Kidney epithelial cell (primary cell): Measurements from ENCODE around the gene UBN1. TPM values are rescaled to one million over a fixed set of nuclear protein-coding genes. Genes with fewer than 3 reads are reported as not detected.

Experiments
- DNase-seq: peaks from one replicate; pipeline ENCODE4 v3.0.0-alpha.2; 2010; ENCODE audit warnings: low read depth
- H3K27me3 ChIP-seq: 2 replicates; pipeline ENCODE4 v1.6.0; 2011; ENCODE audit warnings: low read length; ENCODE audit not compliant: control insufficient read depth, insufficient read depth
- H3K36me3 ChIP-seq: 2 replicates; pipeline ENCODE4 v1.5.1; 2011; ENCODE audit warnings: low read length; ENCODE audit not compliant: control insufficient read depth, insufficient read depth
- H3K4me3 ChIP-seq: 2 replicates; pipeline ENCODE4 v1.5.1; 2011; ENCODE audit warnings: low read depth, mild to moderate bottlenecking, control low read depth, low read length
- CTCF ChIP-seq: IDR thresholded peaks from 2 replicates; pipeline ENCODE4 v1.5.1; 2011; ENCODE audit warnings: mild to moderate bottlenecking, moderate library complexity, low read length, control low read depth, inconsistent platforms; ENCODE audit not compliant: insufficient read depth, poor library complexity, severe bottlenecking
- total RNA-seq: library from RNA; depleted of rRNA; stranded (reverse); fragments of >200 nt; gene quantifications from 2 replicates; pipeline ENCODE4 v1.2.3, GENCODE V29; 2015

The UBN1 gene
- total RNA-seq, 1 donor from 2014 or later = 33.3 TPM

DNA sequence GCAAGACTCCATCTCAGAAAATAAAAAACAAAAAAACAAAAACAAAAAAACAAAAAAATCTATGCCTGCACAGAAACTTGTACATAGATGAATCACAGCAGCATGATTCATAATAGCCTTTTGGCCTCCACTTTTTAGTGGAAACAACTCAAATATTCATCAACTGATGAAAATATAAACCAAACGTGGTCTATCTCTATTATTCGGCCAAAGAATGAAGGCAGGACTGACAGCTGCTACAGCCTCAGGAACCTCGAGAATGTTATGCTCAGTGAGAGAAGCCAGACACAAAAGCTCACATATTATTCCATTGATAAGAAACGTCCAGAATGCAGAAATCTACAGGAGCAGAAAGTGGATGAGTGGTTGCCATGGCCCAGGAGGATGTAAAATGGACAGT lies 69.8 kb downstream of the UBN1 start:
- Histone ChIP-seq H3K27me3 (no peaks in the 10 kb centered on the region), H3K4me3 (no peak overlapping the region), H3K36me3 (no peaks in the 10 kb centered on the region)
- no peak for TF ChIP-seq CTCF
- no peak for DNase-seq

DNA sequence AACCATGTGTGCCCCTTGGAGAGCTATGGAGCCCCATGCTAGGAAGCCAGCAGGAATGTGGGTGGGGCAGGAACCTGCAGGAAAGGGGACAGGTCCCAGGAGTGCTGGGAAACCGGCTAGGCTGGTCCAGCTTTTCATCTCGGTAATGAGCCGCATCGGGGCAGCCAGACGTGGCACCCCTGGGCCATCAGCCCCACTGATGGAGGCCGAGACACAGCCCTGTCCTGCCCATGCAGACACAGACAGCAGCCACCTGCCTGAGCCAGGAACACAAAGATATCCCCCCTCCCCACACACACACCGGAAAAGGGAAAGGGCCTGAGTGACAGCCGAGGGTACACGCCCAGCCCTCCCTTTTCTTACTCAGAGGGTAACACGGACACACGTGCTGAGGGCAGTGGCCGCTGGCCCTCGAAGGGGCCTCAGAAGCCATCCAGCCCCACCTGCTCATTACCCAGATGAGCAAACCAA lies 71.5 kb downstream of the UBN1 start:
- DNase-seq = no peak
- H3K27me3 ChIP-seq = no peaks in the 10 kb centered on the region
- H3K36me3 ChIP-seq = no peaks in the 10 kb centered on the region
- H3K4me3 ChIP-seq = no peak overlapping the region
- TF ChIP-seq CTCF = no peak

- DNase-seq = no peak
- Histone ChIP-seq H3K4me3 (no peak overlapping the region), H3K27me3 (no peaks in the 10 kb centered on the region), H3K36me3 (no peaks in the 10 kb centered on the region)
- no peak for TF ChIP-seq CTCF
These were observed 73.5 kb downstream of the UBN1 start for GRCh38 chr16:4920826-4921225.

GRCh38 chr16:4922721-4923342 lies 75.6 kb downstream of the UBN1 start:
- no peak for TF ChIP-seq CTCF
- H3K4me3 ChIP-seq = no peak overlapping the region
- H3K27me3 ChIP-seq = no peaks in the 10 kb centered on the region
- H3K36me3 ChIP-seq = no peaks in the 10 kb centered on the region
- no peak for DNase-seq

GRCh38 chr16:4923853-4924252 lies 76.6 kb downstream of the UBN1 start:
- Histone ChIP-seq H3K4me3 (no peak overlapping the region), H3K27me3 (no peaks in the 10 kb centered on the region), H3K36me3 (no peaks in the 10 kb centered on the region)
- no peak for TF ChIP-seq CTCF
- no peak for DNase-seq
